A549 (cell line): ENCODE data around the gene STYXL1. TPM values are rescaled to one million over a fixed set of nuclear protein-coding genes. Genes with fewer than 3 reads are reported as not detected.

ENCODE experiments used
- ATAC-seq, 2 experiments: fragments of 200-7000 bp in 1 of 2; fragments of >200 bp in 1 of 2; cut with Nextera tagmentation in 1 of 2; cut with Tn5 transposase in 1 of 2; 3 replicates each; pipeline versions ENCODE4 v1.8.0 to v1.9.1; 2018 to 2020; ENCODE audit warnings: mild to moderate bottlenecking in 1 of 2, moderate library complexity in 1 of 2
- CTCF ChIA-PET: fragments of 300-600 bp; sonication (Branson Sonifier 250); formaldehyde crosslinking; extraction: SDS; loops from one replicate; lab custom pipeline; 2021; ENCODE audit warnings: antibody characterized with exemption, inconsistent platforms; lab: Yijun Ruan, JAX
- POLR2A ChIA-PET: fragments of 350-600 bp; formaldehyde crosslinking; extraction: SDS; loops from one replicate; lab custom pipeline; 2021; ENCODE audit warnings: antibody characterized with exemption, inconsistent platforms; lab: Yijun Ruan, JAX
- DNase-seq, 2 experiments: peaks; one replicate each; pipeline versions ENCODE4 v3.0.0 to v3.0.0-alpha.2; 2011 to 2016; ENCODE audit warnings: low read depth in 1 of 2, low spot score in 1 of 2
- FAIRE-seq: peaks from 2 replicates; lab custom pipeline; 2011; peaks lifted over from hg19 to GRCh38; lab: Jason Lieb, UNC
- H3K27ac ChIP-seq, 2 experiments: fragments of >200 bp; sonication (Bioruptor Twin); formaldehyde crosslinking; 3 replicates each; pipeline ENCODE4 v1.5.1; 2016 to 2017
- H3K4me1 ChIP-seq: fragments of >200 bp; sonication (Bioruptor Twin); formaldehyde crosslinking; 3 replicates; pipeline ENCODE4 v1.6.1; 2016
- H3K4me2 ChIP-seq: fragments of >200 bp; sonication (Bioruptor Twin); formaldehyde crosslinking; 3 replicates; pipeline ENCODE4 v1.6.1; 2016
- H3K4me3 ChIP-seq: fragments of >200 bp; sonication (Bioruptor Twin); formaldehyde crosslinking; 3 replicates; pipeline ENCODE4 v1.5.1; 2016
- H3K9me3 ChIP-seq: fragments of >200 bp; sonication (Bioruptor Twin); formaldehyde crosslinking; 3 replicates; pipeline ENCODE4 v1.6.1; 2016
- ATOH8 ChIP-seq: fragments of 250-450 bp; sonication (Bioruptor Pico); IDR thresholded peaks from 2 replicates; pipeline ENCODE4 v1.5.0; 2020; ENCODE audit warnings: low read depth, mild to moderate bottlenecking, moderate library complexity
- BCL3 ChIP-seq: fragments of >200 bp; sonication (Bioruptor Twin); formaldehyde crosslinking; IDR thresholded peaks from 3 replicates; pipeline ENCODE4 v1.6.1; 2016
- CBX8 ChIP-seq: fragments of 200-600 bp; sonication (generic); IDR thresholded peaks from 2 replicates; pipeline ENCODE4 v1.6.1; 2016
- CEBPB ChIP-seq, 2 experiments: fragments of >200 bp in 1 of 2; sonication (Bioruptor Twin) in 1 of 2; formaldehyde crosslinking in 1 of 2; IDR thresholded peaks; 2 replicates each; pipeline ENCODE4 v1.6.1; 2012 to 2016
- CHD2 ChIP-seq: fragments of 150-350 bp; IDR thresholded peaks from 2 replicates; pipeline ENCODE4 v1.6.1; 2014; ENCODE audit warnings: low read length; ENCODE audit not compliant: partially characterized antibody
- CHD4 ChIP-seq: fragments of 200-600 bp; sonication (generic); IDR thresholded peaks from 2 replicates; pipeline ENCODE4 v1.6.1; 2016; ENCODE audit warnings: antibody characterized with exemption, mild to moderate bottlenecking, borderline replicate concordance
- CTCF ChIP-seq: fragments of >200 bp; sonication (Bioruptor Twin); formaldehyde crosslinking; IDR thresholded peaks from 3 replicates; pipeline ENCODE4 v1.5.1; 2016
- E2F6 ChIP-seq: IDR thresholded peaks from 2 replicates; pipeline ENCODE4 v1.6.1; 2012; ENCODE audit warnings: low read depth, borderline replicate concordance
- FOXS1 ChIP-seq: fragments of 250-450 bp; sonication (Bioruptor Pico); IDR thresholded peaks from 2 replicates; pipeline ENCODE4 v1.5.0; 2020; ENCODE audit warnings: mild to moderate bottlenecking, moderate library complexity
- HEYL ChIP-seq: fragments of 250-450 bp; sonication (Bioruptor Pico); IDR thresholded peaks from 2 replicates; pipeline ENCODE4 v1.8.0; 2021; ENCODE audit warnings: mild to moderate bottlenecking, moderate library complexity
- KDM1A ChIP-seq: fragments of 200-600 bp; sonication (generic); IDR thresholded peaks from 2 replicates; pipeline ENCODE4 v1.6.1; 2016; ENCODE audit warnings: low read depth, mild to moderate bottlenecking
- PHF8 ChIP-seq: fragments of 200-600 bp; sonication (generic); IDR thresholded peaks from 2 replicates; pipeline ENCODE4 v1.6.1; 2016; ENCODE audit warnings: low read depth, mild to moderate bottlenecking, antibody characterized with exemption, moderate library complexity, borderline replicate concordance
- POLR2AphosphoS2 ChIP-seq: conservative IDR thresholded peaks from 2 replicates; pipeline ENCODE4 v1.6.1; 2012; ENCODE audit warnings: low read length, improper control_type of control experiment, inconsistent platforms
- REST ChIP-seq: fragments of 200-600 bp; sonication (generic); IDR thresholded peaks from 2 replicates; pipeline ENCODE4 v1.6.1; 2016; ENCODE audit warnings: antibody characterized with exemption, mild to moderate bottlenecking, moderate library complexity
- TP53 ChIP-seq: fragments of 250-450 bp; sonication (Bioruptor Pico); IDR thresholded peaks from 2 replicates; pipeline ENCODE4 v1.5.0; 2021; ENCODE audit warnings: mild to moderate bottlenecking, moderate library complexity
- ZC3H11A ChIP-seq: fragments of 450-650 bp; IDR thresholded peaks from 2 replicates; pipeline ENCODE4 v1.6.1; 2014; ENCODE audit warnings: antibody characterized with exemption, mild to moderate bottlenecking
- ZFP36 ChIP-seq: fragments of 450-650 bp; IDR thresholded peaks from 2 replicates; pipeline ENCODE4 v1.6.1; 2014; ENCODE audit warnings: borderline replicate concordance; ENCODE audit not compliant: partially characterized antibody
- ZNF302 ChIP-seq: fragments of 250-450 bp; sonication (Bioruptor Pico); IDR thresholded peaks from 2 replicates; pipeline ENCODE4 v1.9.0; 2021; ENCODE audit warnings: inconsistent platforms, mild to moderate bottlenecking, moderate library complexity
- ZSCAN20 ChIP-seq: fragments of 250-450 bp; sonication (Bioruptor Pico); IDR thresholded peaks from 2 replicates; pipeline ENCODE4 v1.8.0; 2022; ENCODE audit warnings: mild to moderate bottlenecking, moderate library complexity
- WGBS: methylation state at CpG from one replicate; pipeline ENCODE4 v1.1.6; 2017; ENCODE audit errors: missing lambda C conversion rate; 5-methylcytosine and 5-hydroxymethylcytosine counted together
- polyA plus RNA-seq, 4 experiments: library from polyadenylated mRNA; depleted of rRNA in 3 of 4; stranded (reverse); fragments of >200 nt; fragmentation: RNase III in 1 of 4; extraction: RNeasy Plus Mini Kit Qiagen cat#74134 plus additional on column Dnase treatment in 1 of 4; gene quantifications; 2 replicates in 3 of 4; 3 replicates in 1 of 4; pipeline ENCODE4 v1.2.3, GENCODE V29; 2011 to 2017

Gene STYXL1
- polyA plus RNA-seq, 2 of the 4 experiments (the other 2 are of a cell fraction), result 36.0 to 76.8 TPM

GRCh38 chr7:75967055-75967454, 80.7 kb downstream of the STYXL1 start (continued):
- no peak for TF ChIP-seq REST
- no peak for TF ChIP-seq CHD4
- no peak for TF ChIP-seq CEBPB (IDR thresholded peaks at IDR 0.05)
- TF ChIP-seq TP53, result no peak
- TF ChIP-seq ZSCAN20 (CRISPR knock-in tag), result no peak
- TF ChIP-seq PHF8, result no peak

- H3K4me3 ChIP-seq, result no peak overlapping the region
- no peak for ATAC-seq
- H3K9me3 ChIP-seq, result no peaks in the 10 kb centered on the region
- TF ChIP-seq HEYL (no peak), E2F6 (no peak), POLR2AphosphoS2 (no peak), PHF8 (no peak)
- no peak for DNase-seq
- POLR2A ChIA-PET, result no interaction called here
- FAIRE-seq, result no peak
- no peak overlapping the region for H3K27ac ChIP-seq
- H3K4me1 ChIP-seq, result peaks cover 1% of the 10 kb centered on the region; the same call in 1 of the 3 replicates
- H3K4me2 ChIP-seq, result no peak overlapping the region
- WGBS, result 89% methylated on average over 25 of the region's 26 CpGs
- CTCF ChIA-PET, result interaction anchor here (0.5 to 2.2 kb wide), 6 partner anchors 9 to 100 kb away, joined by 3 to 7 read pairs (median 4); no protein-coding TSS in a partner anchor
Measured at GRCh38 chr7:75966190-75966961, 81.4 kb downstream of the STYXL1 start.

- Histone ChIP-seq H3K27ac (no peak overlapping the region), H3K4me1 (no peaks in the 10 kb centered on the region), H3K4me2 (no peak overlapping the region), H3K9me3 (no peaks in the 10 kb centered on the region), H3K4me3 (no peak overlapping the region)
- CTCF ChIA-PET, result interaction anchor here (0.7 to 2.2 kb wide), 5 partner anchors 8 to 99 kb away, joined by 3 to 7 read pairs (median 5); no protein-coding TSS in a partner anchor
- DNase-seq, result no peak
- 81% methylated on average over 8 of the region's 13 CpGs for WGBS
- POLR2A ChIA-PET, result no interaction called here
- ATAC-seq, result no peak
- no peak for FAIRE-seq
- TF ChIP-seq TP53 (no peak), KDM1A (no peak), BCL3 (no peak), CBX8 (no peak)
Measured at GRCh38 chr7:75965617-75966016, 82.2 kb downstream of the STYXL1 start.

- DNase-seq, result no peak
- TF ChIP-seq ZFP36 (no peak), ATOH8 (CRISPR knock-in tag) (no peak), CTCF (no peak), ZC3H11A (no peak), ZNF302 (no peak), CHD2 (no peak), FOXS1 (CRISPR knock-in tag) (no peak), POLR2AphosphoS2 (no peak)
- TF ChIP-seq, all 56 proteins: peak for 0
- no peaks in the 10 kb centered on the region for H3K9me3 ChIP-seq
- WGBS, result 92% methylated on average over 9 of the region's 9 CpGs
- CTCF ChIA-PET, result interaction anchor here (0.6 to 1.0 kb wide), 2 partner anchors 8 to 34 kb away, joined by 3 to 4 read pairs; no protein-coding TSS in a partner anchor
- no peak for ATAC-seq
- no peak overlapping the region for H3K27ac ChIP-seq
- no peak for FAIRE-seq
- POLR2A ChIA-PET, result no interaction called here
- peaks cover 11% of the 10 kb centered on the region for H3K4me1 ChIP-seq
- H3K4me3 ChIP-seq, result no peak overlapping the region
- H3K4me2 ChIP-seq, result no peak overlapping the region
Measured at GRCh38 chr7:75963381-75963995, 84.3 kb downstream of the STYXL1 start.
